ENCODE results near the gene AOPEP.

Gene AOPEP

DNA sequence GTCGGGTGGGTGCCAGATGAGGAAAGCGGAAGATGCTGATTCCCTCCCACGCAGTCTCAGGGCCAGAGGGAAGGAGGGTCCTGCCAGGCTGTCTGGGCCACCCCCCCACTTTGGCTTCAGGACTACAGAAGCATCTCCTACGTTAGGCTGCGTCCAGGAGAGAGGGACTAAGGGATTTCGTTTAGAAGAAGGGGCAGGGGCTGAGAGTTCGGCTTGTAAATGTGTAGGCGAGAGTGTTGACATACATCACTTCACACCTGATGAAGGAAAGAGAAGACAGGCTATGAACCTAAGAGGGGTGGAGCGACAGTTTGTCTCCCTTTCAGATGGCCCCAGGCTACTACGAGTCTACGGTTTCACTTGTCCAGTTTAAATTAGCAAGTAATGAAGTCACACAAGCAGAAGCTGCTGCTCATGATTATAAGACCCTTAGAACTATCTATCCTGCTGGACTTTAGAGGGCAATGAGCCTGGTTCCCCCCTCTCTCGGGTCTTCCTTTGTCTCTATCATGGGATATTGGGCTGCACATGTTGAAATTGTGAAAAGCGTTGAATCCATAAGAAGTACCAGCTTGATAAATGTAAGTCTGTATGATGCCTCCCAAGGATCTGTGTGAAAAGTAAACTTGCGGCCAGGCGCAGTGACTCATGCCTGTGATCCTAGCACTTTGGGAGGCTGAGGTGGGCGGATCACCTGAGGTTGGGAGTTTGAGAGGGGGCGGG lies 193.0 kb downstream of the AOPEP start:
- no peak for DNase-seq

DNA sequence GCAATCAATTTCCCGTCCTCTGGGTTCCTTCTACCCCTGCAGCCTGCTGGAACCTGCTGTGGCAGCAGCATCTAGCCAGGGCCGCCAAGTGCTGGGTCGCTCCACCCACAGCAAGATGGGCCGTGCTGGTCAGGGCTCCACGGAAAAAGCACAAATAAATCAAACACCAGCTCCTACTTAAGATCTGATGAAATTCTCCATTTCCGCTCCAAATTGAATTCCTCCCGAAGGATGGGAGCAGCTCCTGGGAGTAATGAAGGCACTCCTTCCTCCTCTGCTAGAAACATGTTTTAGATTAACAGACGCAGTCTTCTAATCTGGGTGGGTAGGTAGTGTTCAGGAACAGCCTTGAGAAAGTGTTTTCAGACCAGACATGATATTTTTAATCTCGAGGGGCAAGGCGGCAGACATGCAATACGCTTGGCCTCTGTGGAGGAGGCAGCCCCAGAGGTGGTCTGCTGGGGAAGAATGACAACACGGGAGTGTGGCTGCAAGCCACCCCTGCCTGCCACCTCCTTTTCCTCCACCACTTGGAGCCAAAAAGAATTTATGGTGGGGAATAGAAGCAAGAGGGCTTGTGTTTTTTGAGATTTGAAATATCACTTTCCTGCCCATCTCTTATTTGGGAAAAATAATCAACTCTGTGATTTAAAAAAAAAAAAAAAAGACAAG lies 194.1 kb downstream of the AOPEP start:
- peak; percentile 92 for DNase-seq

DNA sequence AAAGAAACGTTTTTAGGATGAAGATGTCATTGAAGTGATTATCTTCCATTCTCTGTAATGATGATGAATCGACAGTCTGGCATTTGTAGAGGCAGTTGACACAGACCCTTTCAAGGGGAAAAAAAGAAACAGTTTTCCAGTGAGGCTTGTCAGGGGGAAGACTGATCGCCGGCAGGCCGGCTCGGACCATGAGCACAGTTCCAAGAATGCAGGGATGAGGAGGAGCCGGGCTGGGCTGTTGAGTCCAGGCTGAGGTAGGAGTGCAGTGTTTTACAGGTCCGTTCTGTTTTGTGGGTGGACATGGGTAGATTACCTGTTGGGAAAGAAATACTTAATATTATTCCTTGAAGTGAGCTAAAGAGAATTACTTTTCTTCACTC lies 194.6 kb downstream of the AOPEP start:
- DNase-seq: peak; percentile 92

DNA sequence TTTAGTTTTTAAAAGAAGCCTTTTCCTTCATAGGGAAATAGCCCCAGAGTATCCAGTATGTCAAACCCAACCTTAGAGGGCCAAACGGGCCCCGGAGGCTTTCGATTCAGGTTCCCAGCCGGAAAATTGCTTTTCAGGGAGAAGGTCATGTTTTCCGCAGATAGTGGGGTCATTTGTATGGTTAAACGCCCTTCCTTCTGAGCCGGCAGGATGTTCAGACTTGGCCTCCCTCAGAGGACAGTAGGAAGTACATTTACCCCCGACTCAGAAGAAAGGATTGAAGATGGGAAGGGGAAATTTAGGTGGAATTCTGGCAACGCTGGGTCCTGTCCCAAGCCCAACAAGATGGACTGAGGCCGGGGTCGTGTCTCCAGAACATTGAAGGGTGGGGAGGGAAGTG lies 195.2 kb downstream of the AOPEP start:
- no peak for DNase-seq

DNA sequence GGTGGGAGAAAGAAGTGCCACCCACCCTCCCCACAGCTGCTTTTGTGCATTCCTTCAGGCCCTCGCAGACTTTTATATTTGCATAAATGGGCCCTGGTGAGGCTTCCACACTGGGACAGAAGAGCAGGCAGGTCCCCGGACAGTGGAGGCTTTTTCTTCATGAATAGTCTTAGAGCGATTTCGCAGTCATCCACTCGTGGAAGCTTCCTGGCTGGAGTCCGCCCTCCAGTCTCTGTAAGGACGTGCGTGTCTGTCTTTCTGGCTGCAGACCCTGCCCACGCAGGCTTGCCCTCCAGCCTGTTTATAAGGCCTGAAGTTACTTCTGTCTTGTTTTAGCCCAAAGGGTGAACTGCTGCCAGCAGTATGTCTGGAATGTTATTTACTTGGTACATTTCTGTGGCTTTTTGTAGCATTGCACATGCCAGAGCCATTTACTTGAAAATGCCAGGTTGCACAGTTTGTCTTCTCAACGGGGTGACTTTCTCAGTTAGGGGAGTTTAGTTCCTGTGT lies 195.7 kb downstream of the AOPEP start:
- DNase-seq: peak; percentile 98

DNA sequence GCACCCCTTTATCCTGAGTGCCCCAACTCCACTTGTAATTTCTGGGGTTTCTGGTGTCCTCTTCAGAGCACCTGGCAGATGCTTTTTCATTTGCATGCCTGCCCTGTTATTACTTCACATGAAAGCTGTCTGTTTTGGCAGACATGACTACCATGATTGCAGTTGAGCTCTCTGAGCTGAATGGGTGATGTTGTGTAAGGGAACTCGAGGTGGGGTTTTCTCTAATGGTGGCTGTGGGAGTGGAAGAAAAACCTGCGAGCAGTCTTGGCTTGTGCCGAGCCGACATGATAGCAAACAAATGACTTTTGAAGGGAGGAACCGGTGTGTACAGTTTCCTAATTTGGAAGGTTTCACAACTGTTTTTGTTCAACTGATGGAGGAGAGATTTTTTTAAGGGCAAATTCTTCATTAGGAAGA lies 196.2 kb downstream of the AOPEP start:
- no peak for DNase-seq

DNA sequence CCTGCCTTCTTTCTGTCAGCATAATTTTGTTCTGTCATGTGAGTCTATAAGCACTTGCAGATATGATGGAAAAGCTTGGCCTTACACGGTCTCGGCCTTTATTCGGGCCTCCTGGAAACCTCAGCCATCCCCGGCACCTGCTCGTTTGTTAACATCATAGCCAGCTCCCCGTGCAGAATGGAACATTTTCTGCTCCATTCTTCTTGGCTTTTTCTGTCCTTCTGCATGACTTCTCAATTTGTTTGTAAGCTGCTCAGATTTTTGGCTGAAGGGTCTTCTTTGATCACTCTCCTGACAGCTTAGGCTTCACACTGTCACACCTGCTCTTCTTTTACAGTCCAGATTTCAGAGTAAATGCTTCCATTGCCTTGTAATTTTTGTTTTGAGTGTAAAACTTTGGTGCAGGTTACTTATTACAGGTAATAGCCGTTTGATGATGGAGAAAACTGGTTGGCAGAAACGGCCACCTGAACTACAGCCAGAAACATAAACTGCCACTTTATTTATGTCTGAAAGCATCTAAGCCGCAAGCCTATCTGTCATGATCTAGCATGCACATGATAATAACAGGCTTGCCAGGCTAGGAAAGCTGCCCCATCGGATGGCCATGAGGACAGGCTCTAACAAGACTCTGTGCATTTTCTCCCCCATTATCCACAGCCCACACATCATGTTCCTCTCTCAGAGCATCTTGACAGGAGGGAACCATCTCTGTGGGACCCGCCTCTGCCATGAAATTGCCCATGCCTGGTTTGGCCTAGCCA lies 197.0 kb downstream of the AOPEP start:
- no peak for DNase-seq

DNA sequence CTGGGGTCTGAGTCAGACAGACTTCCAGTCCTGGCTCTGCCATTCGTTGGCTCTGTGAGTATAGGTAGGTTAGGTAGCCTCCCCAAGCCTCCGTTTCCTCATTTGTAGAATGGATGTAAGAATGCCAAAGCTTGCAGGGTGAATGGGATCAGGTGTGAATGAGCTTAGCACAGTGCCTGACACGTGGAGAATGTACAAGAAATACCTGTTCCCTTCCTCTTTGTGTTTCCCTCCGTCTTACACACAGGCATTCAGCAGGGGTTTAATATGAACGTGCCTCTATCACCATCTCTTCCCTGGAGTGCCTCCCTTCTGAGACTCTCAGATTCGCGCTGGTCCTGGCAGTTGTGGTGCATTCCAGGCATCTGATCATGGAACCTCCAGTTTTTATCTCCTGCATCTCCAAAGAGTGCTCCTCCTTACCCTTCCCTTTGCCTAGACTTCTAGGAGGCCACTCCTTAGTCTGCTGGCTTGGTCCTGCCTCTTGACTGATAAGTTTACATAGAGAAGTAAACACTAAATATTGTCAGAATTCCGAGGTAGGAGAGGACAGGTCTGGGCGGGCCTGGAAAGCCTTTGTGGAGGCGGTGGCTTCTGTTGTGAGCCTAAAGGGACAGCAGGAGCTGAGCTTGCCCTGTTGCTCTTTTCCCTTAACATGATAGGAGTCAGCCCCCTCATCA lies 199.4 kb downstream of the AOPEP start:
- no peak for DNase-seq

DNA sequence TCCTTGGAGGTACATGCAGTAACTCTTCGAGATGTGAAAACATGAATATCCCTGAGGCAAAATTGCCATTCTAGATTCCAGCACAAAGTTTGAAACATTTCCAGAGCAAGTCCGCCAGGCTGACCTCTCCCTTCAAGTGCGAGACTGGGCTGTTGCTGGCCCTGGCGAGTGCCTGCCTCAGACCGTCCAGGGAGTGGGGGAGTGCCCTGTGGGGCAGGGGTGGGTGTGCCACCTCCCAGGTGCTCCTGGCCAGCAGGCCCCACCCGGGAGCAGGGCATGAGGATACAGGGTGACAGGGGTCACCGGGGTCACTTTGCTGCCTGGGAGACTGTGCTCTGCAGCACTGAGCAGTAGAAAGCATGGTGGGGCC lies 199.9 kb downstream of the AOPEP start:
- DNase-seq: no peak

DNA sequence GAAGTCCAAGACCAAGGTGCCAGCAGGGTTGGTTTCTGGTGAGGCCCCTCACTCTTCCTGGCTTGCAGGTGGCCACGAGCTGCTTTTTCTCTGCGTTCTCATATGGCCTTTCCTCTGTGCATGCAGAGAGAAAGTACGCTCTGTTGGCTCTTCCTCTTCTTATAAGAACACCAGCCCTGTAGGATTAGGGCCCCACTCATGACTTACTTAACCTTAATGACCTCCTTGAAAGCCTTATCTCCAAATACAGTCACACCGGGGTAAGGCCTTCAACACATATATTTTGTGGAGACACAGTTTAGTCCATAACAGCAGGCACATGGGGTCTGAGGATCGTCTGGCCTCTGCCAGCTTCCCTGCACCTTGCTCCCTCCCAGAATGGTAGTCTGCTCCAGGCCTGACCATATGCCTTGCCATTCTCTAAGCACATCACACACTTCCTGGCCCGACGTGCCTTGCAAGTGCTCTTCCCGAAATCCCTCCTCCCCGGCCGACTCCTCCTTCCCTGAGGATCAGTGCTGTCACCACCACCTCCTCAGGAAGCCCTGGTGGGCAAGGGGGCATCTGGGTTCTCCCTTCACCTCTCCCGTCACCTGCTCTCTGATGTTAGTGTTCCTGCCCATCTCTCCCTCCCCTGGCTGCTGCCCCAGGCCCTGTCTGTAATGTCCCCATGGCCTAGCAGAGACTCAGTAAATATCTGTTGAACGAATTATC lies 200.7 kb downstream of the AOPEP start:
- no peak for DNase-seq

DNA sequence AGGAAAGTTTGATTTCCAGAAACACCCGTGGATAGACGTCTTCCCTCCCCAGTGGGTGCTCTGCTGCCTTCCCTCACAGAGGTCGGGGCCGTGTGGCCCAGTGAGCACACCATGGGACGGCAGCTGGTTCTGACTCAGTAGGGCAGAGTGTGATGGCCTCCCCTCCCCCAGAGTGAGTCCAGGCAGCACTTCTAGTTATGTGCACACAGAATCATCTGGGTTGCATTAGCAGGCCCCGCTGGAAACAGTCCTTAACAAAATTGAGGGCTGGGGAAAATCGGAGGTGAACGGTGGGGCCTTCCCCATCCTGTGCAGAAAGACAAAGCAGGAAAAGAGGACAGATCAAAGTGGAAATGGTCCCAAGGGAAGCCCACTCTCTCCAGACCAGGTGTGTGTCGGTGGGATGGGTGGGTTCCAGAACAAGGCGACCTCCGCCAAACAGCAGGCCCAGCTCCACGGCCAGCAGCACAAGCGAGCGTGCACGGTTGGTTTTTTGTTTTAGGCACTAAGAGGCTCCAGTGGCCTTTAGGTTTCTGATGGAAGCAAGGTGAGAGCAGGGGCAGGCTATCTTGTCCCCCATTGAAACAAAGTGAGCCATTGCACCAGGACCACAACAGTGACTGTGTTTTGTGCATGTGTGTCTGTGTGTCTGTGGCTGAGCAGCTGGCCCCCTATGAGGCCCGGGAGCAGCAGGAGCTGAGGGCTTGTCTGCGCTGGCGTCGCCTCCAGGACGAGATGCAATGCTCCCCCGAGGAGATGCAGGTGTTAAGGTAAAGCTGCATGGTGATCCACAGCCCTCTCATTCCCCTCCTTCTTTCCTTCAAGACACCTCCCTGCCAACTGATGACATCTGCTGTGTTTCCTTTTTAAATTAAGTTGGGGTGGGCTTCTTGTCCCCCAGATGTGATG lies 201.5 kb downstream of the AOPEP start:
- DNase-seq: peak; percentile 66

DNA sequence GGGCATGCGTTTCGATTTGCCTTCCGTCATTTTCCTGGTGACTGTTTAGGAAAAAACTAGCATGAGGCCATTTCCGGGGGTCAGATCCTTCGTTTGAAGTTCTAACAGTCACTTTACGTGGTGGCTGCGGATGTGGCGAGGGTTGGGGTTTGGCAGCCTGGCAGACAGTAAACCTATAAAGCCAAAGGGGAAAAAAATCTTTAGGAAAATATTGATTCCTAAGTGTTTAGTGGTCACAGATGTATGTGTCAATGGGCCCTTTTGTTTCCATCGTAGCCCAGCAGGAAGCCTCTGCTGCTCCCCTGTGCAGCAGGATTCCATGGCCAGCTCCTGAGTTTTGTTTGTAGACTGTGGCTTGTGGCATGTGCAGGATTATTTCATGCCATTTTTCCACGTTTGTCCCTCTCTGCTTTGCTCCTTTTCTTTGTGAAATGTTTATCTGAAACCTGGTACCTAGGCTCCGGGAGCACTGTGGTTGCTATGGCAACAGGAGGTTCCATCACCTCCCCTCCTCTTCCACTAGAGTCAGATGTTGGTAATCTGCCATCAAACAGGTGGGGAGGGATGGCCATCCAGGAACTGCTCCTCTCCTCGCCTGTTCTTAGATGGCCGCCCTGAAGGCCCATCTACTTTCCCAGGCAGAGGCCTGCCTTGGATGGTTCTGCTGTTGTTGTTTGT lies 202.3 kb downstream of the AOPEP start:
- DNase-seq: peak; percentile 72

DNA sequence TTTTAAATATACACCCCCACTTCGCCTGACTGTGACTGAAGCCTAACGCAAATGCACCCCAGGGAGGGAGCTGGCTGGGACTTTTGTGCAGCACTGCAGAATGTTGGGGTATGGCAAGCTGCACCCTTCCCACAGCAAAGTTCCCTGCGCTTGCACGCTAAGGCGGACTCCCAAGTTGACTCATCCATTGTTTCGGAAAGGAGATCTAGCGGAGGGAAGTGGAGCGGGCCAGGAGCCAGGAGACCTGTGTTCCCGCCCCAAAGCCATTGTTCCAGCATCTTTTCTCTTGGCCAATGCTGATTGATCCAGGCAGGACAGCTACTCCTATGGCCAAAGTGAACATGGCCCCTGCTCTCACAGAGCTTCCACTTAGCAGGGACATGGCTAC lies 202.9 kb downstream of the AOPEP start:
- DNase-seq: peak; percentile 81

DNA sequence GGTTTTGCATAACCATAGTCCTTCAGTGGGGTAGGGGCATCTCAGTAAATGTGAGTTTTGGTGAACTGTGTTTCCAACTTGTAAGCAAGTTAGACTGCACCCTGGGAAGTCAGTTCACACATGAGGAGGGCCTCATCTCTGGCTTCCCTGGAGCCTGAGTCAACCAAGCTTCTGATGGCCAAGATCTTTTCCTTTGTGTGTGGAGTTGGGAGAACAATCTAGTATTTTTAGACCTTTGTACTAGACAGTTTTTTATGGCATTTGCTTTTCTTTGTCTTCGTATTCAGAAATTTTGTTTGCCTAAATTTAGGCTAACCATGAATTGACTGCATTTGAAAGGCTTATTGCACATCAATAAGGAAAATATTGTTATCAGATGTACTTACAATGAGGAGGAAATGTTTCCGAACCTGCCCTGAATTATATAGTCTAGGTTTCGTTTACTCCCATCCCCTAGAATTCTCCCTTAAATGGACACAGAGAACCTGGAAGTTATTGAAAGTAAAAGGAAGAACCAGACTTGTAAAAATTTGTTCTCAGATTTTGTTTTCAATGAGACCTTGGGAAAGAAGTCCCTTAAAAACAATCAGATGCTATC lies 204.6 kb downstream of the AOPEP start:
- no peak for DNase-seq

DNA sequence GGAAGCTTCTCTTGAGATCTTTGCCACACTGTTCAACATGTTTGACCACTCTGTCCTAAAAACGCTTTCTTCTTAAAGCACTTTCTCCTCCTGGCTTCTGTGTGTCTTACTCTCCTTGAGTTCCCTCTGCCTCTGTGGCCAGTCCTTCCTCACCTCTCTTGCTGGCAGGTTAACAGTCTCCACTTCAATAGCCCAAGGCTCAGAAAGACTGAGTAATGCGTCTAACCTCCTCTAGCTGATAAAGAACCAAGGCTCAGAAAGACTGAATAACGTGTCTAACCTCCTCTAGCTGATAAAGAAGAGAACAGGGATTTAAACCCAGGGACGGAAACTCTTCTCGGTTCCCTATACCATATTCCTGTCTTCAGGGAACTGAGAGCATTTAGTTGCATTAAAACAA lies 205.2 kb downstream of the AOPEP start:
- DNase-seq: no peak

DNA sequence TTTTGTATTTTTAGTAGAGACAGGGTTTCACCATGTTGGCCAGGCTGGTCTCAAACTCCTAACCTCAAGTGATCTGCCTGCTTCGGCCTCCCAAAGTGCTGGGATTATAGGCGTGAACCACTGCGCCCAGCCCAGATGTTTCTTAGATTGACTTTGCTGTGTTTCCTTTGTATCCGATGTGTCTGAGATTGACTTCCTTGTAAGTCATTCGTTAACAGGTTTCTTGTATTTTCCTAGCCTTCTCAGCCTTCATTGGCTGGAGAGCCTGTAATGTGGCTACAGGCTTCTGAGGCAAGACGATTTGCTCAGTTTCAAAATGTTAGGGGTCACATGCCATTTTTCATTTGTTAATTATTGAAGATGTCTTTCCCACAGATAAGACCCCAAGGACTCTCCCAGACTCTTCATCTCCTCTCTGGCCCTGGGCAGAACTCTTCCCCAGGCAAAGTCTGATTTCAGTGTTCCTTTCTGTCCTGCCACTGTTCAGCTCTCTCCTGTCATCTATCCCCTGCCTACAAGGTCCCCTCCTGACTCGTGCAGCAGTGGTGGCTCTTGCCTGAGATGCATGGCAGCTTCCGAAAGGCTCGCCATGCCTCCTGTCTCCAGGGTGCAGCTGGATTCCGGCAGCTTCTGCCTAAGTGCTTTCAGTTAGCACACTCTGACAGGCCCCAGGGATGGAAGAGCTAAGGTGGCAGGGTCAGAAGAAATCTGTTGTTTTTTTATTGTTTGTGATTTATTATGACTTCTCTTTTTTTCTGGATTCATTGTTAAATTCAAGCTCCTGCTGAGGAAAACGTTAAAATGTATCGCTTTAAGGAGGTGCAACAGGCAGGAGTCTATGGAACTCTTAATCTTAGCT lies 206.4 kb downstream of the AOPEP start:
- no peak for DNase-seq

DNA sequence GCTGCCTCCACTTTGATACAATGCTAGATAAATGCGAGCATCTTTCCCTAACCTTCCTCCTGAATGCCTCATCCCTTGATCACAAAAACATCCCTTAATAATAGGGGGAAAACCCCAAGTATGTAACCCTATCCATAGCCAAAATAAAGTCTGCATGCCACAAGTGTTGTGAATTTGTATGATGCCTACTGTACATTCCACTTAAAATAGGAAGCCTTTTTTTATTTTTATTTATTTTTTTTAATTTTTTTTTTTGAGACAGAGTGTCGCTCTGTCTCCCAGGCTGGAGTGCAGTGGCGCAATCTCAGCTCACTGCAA lies 207.0 kb downstream of the AOPEP start:
- peak; percentile 92 for DNase-seq

DNA sequence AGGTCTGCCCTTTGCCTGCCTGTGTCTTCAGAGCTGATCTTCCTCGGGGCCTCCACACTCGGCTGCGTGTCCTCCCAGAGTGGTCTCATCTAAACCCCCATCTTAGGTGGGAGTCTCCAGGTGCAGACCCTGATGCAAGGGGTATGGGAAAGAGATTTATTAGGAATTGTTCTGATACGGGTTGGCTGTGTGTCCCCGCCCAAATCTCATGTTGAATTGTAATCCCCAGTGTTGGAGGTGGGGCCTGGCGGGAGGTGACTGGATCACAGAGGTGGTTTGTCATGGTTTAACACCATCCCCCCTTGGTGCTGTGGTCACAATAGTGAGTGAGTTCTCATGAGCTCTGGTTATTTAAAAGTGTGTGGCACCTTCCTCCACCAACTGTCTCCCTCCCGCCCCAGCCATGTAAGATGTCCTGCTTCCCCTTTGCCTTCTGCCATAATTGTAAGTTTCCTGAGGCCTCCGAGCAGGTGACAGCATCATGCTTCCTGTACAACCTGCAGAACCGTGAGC lies 208.4 kb downstream of the AOPEP start:
- no peak for DNase-seq

DNA sequence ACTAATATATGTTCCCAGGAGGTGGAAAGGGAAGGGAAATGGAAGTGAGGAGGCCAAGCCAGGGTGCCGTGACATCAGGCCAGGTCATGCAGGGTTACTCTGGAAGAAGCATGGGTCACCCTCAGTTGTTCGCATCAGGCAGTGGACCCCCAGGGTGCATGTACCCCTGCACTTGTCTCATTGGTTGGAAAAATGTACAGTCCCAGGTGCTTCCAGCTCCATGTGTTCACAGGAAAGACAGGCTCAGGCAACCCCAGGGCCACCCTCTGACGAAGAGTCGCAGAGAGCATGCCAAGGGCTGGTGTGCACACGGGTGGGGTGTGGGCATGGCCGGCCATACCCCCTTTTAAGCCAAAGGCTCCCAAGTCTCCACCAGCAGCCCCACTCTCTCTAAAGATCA lies 208.9 kb downstream of the AOPEP start:
- no peak for DNase-seq

All from fibroblast of skin of scalp (primary cell).